Measurements from ENCODE around the gene TTC24. TPM values are rescaled to one million over a fixed set of nuclear protein-coding genes. Genes with fewer than 3 reads are reported as not detected.
"Not testable (repeated sequence)": the region's sequence is repeated elsewhere in the genome, so short reads cannot be mapped to it uniquely, and the experiment has no call there.

The TTC24 gene
- polyA plus RNA-seq (ENCODE audit: insufficient read length) = 1.6 TPM
- long read RNA-seq, donor 1 = 0 reads
- long read RNA-seq, donor 2 = 0 reads
- long read RNA-seq, donor 3 = 0 reads
- long read RNA-seq, donor 4 = 0 reads
- long read RNA-seq, donor 5, partial matches to known transcripts = 28 of 60 reads
- long read RNA-seq, donor 5, other reads (novel, unspliced or antisense) = 32 of 60 reads
- long read RNA-seq, donor 6, partial matches to known transcripts = 27 of 27 reads
- long read RNA-seq, donor 6, other reads (novel, unspliced or antisense) = 0 of 27 reads
- long read RNA-seq, donor 7, partial matches to known transcripts = 20 of 43 reads
- long read RNA-seq, donor 7, other reads (novel, unspliced or antisense) = 23 of 43 reads
- long read RNA-seq, donor 8 = 0 reads

DNA sequence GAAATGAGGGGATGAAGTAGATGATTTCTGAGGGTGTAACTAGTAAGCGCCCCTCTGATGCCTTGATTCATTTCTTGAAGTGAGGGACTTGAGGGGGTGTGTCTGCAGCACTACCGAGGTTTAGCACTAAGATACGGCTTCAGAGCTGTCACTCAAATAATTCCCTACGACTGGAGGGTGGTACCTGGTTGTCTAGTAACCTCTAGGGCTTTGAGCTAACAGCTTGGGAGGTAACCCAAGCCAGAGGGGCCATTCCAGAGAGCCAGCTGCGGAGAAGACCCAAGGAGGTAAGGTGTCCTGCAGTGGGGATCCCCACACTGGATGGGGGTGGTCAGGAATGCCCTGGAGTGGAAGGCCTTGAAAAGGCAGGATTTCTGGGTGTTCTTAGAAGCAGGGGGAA is at the start of gene TTC24:
TTC24 (plus strand) TSS at position 252 of the 400 bp plus-strand sequence. CDS start 1,642 bp downstream, outside the sequence.
- DNase-seq = no peak

DNA sequence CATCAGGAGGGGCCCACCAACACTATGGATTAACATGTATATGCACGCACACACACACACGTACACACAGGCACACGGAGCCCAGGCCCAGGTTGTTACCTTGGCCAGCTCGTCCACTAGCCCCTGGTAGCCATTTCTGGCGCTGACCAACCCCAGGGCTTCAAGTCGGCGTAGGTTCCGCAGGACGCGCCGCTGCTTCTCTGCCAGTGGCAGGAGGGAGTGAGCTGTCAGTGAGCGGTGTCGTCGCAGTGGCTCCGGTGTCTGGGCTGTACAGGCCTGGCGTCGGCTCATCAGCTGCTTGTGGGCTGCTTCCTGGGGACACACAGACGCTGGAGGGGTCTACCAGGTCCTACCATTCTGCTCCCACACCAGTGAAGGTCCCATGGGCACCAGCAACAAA is 49.5 kb upstream of the TTC24 start:
- no peak for DNase-seq

DNA sequence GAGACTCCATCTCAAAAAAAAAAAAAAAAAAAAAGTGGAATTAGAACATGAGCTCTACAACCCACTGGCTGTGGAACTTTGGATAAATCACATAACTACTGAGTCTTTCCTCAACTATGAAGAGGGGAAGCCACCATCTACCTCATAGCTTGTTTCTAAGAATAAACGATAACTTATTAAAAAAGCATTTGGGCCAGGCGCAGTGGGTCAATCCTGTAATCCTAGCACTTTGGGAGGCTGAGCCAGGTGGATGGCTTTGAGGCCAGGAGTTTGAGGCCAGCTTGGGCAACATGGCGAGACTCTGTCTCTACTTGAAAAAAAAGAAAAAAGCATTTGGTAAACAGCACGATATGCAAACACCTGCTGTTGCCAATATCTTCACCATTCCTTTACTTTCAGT is 47.1 kb upstream of the TTC24 start:
- no peak for DNase-seq

DNA sequence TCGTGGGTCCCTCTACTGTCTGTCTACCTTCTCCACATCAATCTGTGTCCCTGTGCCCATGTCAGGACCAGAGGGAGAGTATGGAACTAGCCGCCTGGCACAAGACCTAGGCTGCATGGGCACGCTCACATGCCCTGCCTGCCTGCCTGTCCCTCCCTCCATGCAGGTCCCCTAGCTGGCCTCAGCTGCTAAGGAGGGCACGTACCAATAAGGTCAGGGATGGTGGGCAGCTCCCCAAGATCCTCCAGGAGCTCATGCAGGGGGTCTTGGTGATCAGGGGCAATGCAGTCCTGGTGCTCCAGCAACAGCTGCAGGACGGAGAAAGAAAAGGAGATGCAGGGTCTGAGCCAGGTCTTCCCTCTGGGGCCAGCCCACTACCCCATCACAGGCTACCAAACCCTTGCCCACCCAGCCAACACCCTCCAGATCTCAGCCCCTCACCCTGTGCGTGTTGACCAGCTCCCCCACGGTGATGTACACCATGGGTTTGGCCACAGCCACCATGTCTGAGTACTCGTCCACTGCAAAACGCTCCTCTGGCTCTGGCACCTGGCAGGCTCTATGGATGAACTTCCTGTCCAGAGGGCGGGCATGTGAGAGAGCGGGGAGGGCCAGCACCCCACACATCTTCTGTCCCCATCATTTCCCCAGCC is 45.8 kb upstream of the TTC24 start:
- no peak for DNase-seq

DNA sequence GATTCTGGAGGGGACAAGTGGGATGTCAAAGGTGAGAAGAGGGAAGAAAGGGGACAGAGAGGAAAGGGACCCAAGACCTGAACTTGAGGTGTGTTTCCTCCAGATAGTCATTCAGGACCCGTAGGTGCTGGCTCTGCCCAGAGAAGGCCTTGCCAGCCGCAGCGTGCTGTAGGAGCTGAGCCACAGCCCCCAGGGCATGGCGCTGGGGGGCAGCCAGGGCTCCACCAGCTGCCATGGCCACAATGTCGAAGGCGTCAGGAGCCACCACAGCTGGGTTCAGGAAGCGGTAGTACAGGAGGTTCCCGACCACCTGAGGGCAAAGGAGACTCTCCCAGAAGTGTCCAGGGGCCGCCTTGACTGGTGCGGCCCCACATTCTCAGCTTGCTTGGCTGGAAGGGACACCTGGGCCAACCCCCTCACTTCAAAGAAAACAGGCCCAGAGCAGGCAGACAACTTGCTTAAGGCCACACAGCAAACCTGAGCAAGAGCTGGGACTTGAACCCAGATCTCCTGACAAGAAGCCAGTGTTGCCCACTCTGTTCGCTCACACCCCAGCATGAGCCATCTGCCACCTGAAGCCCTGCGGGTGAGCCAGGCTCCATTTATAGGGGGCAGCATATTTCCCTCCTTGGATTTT is 45.0 kb upstream of the TTC24 start:
- no peak for DNase-seq

DNA sequence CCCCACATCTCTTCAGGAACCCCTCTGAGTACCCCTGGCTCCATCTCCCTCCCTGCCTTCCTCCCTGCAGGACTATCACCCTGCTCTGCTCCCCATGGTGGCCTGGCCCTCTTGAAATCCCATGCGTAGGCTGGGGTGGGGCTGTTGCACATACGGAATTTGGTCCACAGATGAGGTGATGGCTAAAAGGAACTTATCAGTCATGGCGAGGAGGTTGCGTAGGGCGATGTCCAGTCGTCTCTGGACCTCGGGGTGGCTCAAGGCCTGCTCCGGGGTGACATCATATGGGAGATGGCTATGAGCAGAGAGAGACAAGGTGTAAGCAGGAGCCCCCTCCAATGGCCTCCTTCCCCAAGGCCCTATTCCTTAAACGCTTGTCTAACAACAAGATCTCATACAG is 42.5 kb upstream of the TTC24 start:
- no peak for DNase-seq

DNA sequence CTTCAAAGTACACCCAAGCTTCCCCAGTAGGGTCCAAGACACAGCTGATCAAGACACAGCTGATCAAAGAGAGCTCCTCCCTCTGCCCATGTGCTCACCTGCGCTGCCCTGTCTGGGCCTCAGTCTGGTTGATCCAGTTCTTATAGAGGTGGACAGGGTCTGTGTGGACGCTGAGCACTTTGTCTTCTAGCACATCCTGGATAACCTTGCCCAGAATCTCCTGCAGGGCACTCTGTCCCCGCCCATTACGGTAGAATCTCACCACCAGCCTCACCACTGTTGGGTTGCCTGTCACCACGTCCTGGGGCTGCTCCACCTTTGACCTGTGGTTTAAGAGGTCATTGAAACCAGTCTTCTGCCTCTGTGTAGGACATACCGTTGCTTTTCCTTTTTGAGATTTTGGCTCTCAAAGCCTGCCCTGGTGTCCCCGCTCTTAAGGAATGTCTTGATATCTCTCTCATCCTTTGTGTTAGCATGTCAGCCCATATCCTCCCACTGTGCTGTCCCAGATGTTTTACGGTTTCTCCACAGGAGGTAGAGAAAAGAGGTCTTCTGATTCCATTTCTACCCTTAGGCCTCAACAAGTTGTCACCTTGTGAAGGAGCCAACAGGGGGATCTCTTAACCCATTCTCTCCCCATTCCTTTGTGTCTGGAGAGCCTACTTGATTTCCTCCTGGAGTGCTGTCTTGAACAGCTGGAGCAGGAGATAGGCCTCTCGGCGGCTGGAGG is 40.6 kb upstream of the TTC24 start:
- DNase-seq = no peak

DNA sequence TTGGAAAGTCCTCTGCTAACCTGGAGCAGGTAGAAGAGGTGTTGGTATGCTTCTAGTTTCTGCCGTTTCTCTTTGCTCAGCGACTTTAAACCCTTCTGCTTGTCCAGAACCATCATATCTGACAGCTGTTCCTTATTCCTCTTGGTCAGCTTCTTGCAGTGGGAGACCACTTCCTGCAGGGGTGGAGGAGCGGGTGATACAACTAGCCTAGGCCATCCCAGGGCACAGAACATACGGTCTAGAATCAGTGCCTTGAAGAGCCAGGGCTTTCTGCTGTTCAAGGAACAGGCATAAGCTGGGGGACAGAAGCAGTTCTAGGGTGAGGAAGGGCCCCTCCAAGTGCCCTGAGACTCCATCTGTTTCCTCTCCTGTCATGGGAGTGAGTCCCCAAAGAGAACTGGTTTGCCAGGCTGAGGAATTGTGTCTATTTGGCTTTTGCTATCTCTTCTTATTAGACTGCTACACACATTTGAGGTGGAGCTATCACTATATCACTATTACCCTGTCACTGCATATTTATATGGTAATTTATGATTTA is 39.6 kb upstream of the TTC24 start:
- no peak for DNase-seq

DNA sequence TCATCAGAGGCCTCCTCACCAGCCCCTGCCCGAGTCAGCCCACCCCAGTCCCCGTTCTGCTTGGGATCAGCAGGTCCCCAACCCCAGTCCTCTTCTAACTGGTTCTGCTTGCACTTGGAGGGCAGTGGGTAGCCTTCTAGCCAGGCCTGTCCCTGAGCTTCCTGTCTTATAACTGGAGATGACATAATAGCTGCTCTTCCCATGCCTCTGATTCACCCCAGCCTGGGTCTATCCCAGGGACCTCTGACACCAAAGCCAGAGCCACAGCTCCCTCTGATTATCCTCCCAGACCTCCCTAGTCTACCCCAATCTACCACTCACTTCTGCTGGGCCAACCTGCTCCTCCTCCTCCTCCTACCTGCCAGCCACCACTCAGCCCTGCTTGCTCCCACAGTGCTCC is 38.6 kb upstream of the TTC24 start:
- no peak for DNase-seq

DNA sequence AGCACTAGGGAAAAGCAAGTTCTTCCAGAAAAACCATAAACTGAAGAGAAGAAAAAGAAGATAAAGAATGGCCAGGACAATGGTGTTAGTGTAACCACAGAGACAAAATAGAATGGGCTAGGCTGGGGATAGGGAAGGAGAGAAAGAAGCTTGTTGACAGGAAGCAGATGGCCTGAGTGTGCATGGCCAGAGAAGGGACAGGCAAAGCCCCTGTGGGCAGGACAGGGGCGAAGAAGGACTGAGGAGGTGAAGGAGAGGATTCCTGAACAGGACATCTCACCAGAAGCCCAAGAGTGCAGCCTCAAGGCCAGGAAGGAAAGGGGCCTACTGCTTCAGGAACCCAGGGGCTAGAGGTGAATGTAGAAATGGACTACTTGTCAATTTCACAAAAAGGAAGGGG is 36.5 kb upstream of the TTC24 start:
- DNase-seq = no peak

DNA sequence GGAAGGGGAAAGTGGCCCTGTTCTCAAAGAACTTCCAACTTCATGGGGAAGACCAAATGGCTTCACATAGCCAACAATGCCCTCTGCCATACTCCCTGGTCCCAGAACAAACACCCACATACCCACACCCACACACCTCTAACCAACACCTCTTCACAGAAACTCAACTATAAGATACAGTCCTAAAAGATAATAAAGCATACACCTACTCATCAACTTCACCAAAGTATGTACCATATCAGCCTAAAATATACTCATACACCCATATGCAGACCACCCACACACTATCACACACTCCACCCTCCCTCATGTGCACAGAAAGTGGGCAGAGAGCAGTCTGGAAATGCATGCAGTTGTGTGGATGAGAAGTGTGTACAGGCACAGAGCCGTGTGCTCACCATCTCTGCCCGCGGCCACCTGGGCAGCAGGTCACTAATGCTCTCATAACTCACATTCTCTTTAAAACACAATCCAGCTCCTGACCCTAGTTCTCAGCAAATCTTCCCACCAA is 34.9 kb upstream of the TTC24 start:
- no peak for DNase-seq

DNA sequence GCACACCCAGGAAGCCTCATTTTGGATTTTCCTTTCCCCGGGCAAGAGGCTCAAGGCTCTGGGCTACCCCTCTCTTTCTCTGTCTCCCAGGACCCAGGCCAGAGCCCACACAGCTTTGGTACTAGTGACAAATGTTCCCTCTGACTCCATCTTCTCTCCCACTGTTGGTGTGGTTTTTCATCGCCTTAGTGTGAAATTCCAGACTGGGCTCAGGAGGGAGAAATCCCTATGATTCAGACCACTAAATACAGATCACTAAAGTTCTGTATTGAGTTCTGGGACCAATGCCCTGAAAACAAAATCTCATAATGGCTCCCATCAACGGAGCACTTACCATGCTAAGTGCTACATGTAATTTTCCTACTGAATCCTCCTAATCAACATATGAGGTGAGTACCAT is 33.3 kb upstream of the TTC24 start:
- DNase-seq = no peak

DNA sequence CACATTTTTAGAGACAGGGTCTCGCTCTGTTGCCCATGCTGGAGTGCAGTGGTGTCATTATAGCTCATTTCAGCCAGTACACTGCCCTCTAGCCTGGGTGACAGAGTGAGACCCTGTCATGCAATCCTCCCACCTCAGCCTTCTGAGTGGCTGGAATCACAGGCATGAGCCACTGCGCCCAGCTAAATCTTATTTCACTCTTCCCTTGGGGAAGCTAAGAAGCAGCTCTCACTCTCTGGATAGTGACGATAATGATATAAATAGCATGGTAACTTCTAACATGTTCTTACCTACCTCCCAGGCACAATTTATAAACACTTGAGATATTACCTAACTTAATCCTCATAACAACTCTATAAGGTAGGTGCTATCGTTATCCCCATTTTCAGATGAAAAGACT is 32.1 kb upstream of the TTC24 start:
- no peak for DNase-seq

DNA sequence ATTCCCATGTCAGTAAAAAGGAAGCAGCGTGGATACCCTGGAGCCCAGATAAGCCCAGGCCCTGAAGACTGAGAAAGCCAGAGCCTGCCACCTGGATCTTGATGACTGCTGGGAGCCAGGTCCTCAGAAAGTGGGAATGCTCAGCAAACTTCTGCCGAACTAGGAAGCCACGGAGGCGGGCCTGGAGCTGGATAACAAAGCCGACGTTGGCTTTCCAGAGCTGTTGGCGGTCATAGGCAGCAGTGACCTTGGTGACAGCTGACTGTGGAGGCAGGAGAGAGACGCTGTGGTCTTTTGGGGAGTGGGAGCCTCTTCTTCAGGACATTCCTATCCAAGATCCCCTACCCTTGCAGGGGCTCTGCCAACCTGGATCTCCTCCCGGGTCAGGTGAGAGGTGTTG is 31.5 kb upstream of the TTC24 start:
- no peak for DNase-seq

DNA sequence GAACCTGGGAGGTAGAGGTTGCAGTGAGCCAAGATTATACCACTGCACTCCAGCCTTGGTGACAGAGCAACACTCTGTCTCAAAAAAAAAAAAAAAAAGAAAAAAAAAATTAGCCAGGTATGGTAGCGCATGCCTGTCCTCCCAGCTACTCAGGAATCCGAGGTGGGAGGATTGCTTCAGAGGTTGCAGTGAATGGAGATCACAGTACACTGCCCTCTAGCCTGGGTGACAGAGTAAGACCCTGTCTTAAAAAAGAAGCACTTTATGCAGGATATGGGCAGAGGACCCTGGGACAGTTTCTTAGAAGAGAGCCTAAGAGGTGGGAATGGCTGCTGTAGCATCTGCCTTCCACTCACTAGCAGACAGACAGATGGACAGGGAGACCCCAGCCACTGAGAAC is 30.1 kb upstream of the TTC24 start:
- no peak for DNase-seq

DNA sequence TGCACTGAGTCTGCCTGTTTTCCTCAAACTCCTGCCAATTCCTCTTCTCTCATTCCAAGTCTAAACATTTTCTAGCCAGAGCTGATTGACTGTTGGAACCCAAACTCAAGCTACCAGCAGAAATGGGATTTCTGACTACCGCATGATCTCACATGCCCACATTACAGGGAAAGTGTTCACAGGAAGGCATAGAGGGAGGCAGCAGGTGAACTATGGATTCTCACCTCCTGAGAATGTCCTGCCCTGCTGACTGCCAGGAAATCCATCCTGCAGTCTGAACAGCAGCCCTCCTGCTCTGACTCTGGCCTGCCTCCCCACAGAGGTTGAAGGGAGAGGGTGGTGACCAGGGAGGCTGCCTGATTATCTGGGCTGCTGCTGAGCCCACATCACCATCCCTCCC is 29.7 kb upstream of the TTC24 start:
- no peak for DNase-seq

DNA sequence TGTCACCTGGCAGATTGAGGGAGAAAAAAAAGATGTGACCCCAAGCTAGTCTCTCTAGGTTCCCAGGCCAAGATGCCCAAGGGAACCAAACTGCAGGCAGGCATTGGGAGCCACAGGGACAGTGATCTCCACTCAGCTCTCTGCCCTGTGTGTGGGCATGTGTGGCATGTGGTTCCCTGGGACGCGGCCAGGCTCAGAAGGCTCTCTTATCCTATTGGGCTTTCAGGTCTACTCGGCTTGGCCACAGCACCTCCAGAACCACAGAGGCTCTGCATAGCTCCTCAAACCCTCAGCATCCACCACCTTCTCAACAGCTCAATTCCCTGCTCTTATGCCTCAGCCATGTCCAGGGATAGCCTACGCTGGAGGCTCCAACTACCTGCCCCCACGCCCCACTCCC is 29.2 kb upstream of the TTC24 start:
- no peak for DNase-seq

DNA sequence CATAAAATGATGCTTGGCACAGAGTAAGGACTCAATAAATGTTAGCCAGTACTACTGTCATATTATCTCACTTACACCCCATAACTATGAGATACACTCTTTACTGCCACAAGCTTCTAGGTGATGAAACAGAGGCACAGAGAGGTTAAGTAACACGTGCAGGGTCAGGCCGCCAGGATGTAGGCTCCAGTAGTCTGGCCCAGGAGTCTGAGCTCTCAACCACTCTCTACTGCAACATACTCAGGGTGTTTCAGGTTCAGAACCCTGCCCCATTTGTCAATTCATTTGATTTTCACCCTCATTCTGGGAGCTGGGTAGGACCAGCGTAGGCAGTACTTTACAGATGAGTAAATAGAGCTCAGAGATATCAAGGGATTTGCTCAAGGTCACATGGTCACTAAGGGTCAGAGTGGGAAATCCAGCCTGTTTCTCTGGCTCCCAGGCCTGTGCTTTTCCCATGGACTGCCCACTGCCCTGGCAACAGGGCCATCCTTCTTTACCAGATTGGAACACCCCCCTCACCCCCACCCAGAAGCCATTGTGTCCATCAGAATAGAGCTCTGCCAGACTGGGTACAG is 28.4 kb upstream of the TTC24 start:
- DNase-seq = no peak

DNA sequence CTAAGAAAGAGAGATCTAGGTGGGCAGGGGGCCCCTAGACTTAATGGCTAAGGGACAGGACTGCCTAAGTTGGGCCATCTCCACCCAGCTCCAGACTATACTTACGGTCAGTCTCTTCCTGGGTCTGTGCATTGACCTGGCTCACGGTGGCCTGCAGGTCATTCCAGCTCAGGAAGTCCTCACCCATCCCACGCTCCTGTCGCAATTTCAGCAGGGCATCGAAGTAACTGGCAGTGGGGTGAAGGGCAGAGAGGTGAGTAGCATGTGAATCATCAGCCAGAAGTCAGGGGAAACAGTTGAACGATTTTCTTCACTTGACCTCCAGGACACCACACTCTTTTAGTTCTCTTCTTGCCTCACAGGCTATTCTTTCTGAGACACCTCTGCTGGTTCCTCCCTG is 27.7 kb upstream of the TTC24 start:
- no peak for DNase-seq

DNA sequence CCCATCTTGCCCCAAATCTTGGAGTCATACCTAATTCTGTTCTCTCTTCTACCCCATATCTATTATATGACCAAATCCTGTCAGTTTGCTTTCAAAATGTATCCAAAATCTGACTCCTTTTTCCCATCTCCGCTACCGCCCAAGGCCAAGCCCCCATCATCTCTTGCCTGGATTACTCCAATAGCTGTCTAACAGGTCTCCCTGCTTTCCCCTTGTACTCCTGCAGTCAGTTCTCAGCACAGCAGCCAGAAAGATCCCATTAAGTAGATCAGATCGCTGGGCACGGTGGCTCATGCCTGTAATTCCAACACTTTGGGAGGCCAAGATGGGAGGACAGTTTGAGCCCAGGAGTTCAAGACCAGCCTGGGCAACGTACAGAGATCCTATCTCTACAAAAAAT is 27.0 kb upstream of the TTC24 start:
- DNase-seq = no peak

DNA sequence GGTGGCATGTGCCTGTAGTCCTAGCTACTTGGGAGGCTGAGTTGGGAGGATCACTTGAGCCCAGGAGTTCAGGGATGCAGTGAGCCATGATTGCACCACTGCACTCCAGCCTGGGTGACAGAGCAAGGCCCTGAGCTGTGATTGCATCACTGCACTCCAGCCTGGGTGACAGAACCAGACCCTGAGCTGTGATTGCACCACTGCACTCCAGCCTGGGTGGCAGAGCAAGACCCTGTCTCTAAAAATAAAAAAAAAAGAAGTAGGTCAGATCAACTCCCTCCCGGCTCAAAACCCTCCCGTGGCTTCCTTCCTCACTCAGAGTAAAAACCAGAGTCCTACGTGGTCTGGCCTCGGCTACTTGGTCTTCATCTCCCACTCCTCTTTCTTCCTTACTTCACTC is 26.6 kb upstream of the TTC24 start:
- not testable (repeated sequence) for DNase-seq

Measured in left kidney (tissue), 8 donors.